GM23248 (cell line): ENCODE measurements around the gene MIX23. TPM values are rescaled to one million over a fixed set of nuclear protein-coding genes. Genes with fewer than 3 reads are reported as not detected.
A peak's percentile ranks its signal among the peaks of the same experiment; 100 is the strongest.

Experiments
- DNase-seq: peaks from one replicate; pipeline ENCODE4 v3.0.0-alpha.2; 2015
- H2AFZ ChIP-seq: fragments of 200-600 bp; sonication (generic); 2 replicates; pipeline ENCODE4 v1.6.1; 2016; ENCODE audit warnings: antibody characterized with exemption
- H3F3A ChIP-seq: fragments of 200-600 bp; sonication (generic); 2 replicates; pipeline ENCODE4 v1.6.1; 2016; ENCODE audit warnings: mild to moderate bottlenecking, antibody characterized with exemption, mixed run types; ENCODE audit not compliant: insufficient read depth
- H3K27ac ChIP-seq: fragments of 200-600 bp; sonication (generic); 2 replicates; pipeline ENCODE4 v1.5.1; 2016; ENCODE audit warnings: mild to moderate bottlenecking
- H3K27me3 ChIP-seq: fragments of 200-600 bp; sonication (generic); replicated peaks from 2 replicates; pipeline ENCODE4 v1.6.1; 2016; ENCODE audit warnings: mild to moderate bottlenecking; ENCODE audit not compliant: insufficient read depth
- H3K36me3 ChIP-seq: fragments of 200-600 bp; sonication (generic); 2 replicates; pipeline ENCODE4 v1.6.1; 2016; ENCODE audit warnings: low read depth, mild to moderate bottlenecking
- H3K4me1 ChIP-seq: fragments of 200-600 bp; sonication (generic); 2 replicates; pipeline ENCODE4 v1.6.1; 2016; ENCODE audit warnings: mild to moderate bottlenecking; ENCODE audit not compliant: insufficient read depth
- H3K4me2 ChIP-seq: fragments of 200-600 bp; sonication (generic); one replicate; pipeline ENCODE4 v1.6.1; 2016; ENCODE audit warnings: mild to moderate bottlenecking; ENCODE audit not compliant: unreplicated experiment
- H3K4me3 ChIP-seq: fragments of 200-600 bp; sonication (generic); 2 replicates; pipeline ENCODE4 v1.5.1; 2016; ENCODE audit warnings: mild to moderate bottlenecking
- H3K79me2 ChIP-seq: fragments of 200-600 bp; sonication (generic); 2 replicates; pipeline ENCODE4 v1.6.1; 2016; ENCODE audit warnings: mild to moderate bottlenecking; ENCODE audit not compliant: insufficient read depth
- H3K9ac ChIP-seq: fragments of 200-600 bp; sonication (generic); 2 replicates; pipeline ENCODE4 v1.6.1; 2016; ENCODE audit warnings: mild to moderate bottlenecking
- H3K9me2 ChIP-seq: fragments of 200-600 bp; sonication (generic); 2 replicates; pipeline ENCODE4 v1.6.1; 2016; ENCODE audit warnings: mixed run types, mild to moderate bottlenecking, moderate library complexity; ENCODE audit not compliant: insufficient read depth
- H3K9me3 ChIP-seq: fragments of 200-600 bp; sonication (generic); one replicate; pipeline ENCODE4 v1.6.1; 2017; ENCODE audit warnings: low read depth
- H4K20me1 ChIP-seq: fragments of 200-600 bp; sonication (generic); 2 replicates; pipeline ENCODE4 v1.6.0; 2016; ENCODE audit not compliant: insufficient read depth
- EZH2 ChIP-seq: fragments of 200-600 bp; sonication (generic); IDR thresholded peaks from 2 replicates; pipeline ENCODE4 v1.6.1; 2018; ENCODE audit warnings: antibody characterized with exemption, mild to moderate bottlenecking; ENCODE audit not compliant: insufficient read depth, poor library complexity, severe bottlenecking
- EZH2phosphoT487 ChIP-seq: fragments of 200-600 bp; sonication (generic); IDR thresholded peaks from 2 replicates; pipeline ENCODE4 v1.6.1; 2018; ENCODE audit warnings: antibody characterized with exemption, moderate library complexity, mild to moderate bottlenecking, low read depth; ENCODE audit not compliant: insufficient read depth
- WGBS, 2 experiments: methylation state at CpG; one replicate each; pipeline ENCODE4 v1.1.6; 2015 to 2017; ENCODE audit warnings: low lambda C conversion rate in 2 of 2, low coverage in 1 of 2; ENCODE audit errors: missing lambda C conversion rate in 2 of 2; 5-methylcytosine and 5-hydroxymethylcytosine counted together
- in situ Hi-C: fragments of 300-500 bp; cut with MboI; formaldehyde crosslinking; loops from 2 replicates; pipeline ENCODE4 v1.15.0; 2020
- polyA plus RNA-seq: library from polyadenylated mRNA; unstranded; fragments of >200 nt; fragmentation: Nextera tagmentation; extraction: Ambion mirVana; gene quantifications from 2 replicates; pipeline ENCODE4 v1.2.1, GENCODE V29; 2016
- total RNA-seq: library from RNA; depleted of rRNA; stranded (reverse); fragments of >200 nt; shearing (Covaris generic); gene quantifications from 2 replicates; pipeline ENCODE4 v1.2.3, GENCODE V29; 2014

The MIX23 gene
- total and polyA plus RNA-seq, 2 experiments from 2014 or later: 12.3 to 22.7 TPM

DNA sequence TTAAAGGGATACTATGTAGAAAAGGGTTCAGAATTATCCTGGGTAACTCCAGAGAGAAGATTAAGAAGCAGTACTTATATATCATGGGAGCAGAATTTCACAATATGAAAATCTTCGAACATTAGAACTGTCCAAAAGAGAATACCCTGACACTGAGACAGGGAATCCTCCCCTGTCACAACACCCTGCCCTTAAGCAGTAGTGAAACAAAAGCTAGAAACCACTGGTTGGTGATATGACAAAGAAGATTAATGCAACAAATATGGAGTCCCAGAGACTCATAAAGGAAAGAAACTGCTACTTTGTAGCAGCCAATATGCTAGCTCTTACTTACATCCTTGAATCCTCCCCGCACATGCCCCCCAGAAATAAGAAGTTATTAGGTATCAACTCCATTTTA is 18.5 kb downstream of the MIX23 start:
- H3K27me3 ChIP-seq: no peaks in the 10 kb centered on the region
- H3F3A ChIP-seq: no peaks in the 10 kb centered on the region
- H3K4me1 ChIP-seq: peaks cover 7% of the 10 kb centered on the region; the same call in 1 of the 2 replicates
- no peaks in the 10 kb centered on the region for H4K20me1 ChIP-seq
- no peak overlapping the region for H3K9ac ChIP-seq
- no peak overlapping the region for H3K27ac ChIP-seq
- H3K9me3 ChIP-seq: no peaks in the 10 kb centered on the region
- H3K4me3 ChIP-seq: no peak overlapping the region
- no peak overlapping the region for H2AFZ ChIP-seq
- 78 to 79% methylated on average over 2 of the region's 2 CpGs for WGBS, 2 experiments
- H3K4me2 ChIP-seq: no peak overlapping the region
- no peak for DNase-seq
- H3K9me2 ChIP-seq: no peaks in the 10 kb centered on the region
- no peaks in the 10 kb centered on the region for H3K79me2 ChIP-seq
- H3K36me3 ChIP-seq: peaks cover 21% of the 10 kb centered on the region; the same call in 1 of the 2 replicates
- no peak for TF ChIP-seq EZH2phosphoT487
- TF ChIP-seq EZH2: no peak
- in situ Hi-C loops: no loop called here

DNA sequence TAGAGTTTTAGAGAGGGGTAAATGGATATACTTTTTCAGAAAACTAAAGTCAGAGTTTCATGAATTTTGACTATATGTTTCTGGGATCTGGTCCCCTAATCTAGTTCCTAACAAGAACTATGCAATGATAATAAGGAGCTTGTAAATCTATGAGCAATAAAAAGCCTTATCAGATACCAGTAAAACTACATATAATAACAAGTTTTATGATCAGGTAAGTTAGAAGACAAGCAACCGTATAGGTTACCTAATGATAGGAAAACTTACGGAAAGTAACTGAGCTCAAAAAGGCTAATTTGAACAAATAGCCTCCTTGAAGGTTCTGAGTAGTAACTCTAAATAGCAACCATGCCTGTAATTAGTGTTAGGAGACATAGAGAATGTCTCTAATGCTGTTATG is 21.0 kb downstream of the MIX23 start:
- H3K4me2 ChIP-seq: no peak overlapping the region
- H3K9ac ChIP-seq: no peak overlapping the region
- H2AFZ ChIP-seq: no peak overlapping the region
- TF ChIP-seq EZH2phosphoT487 (no peak), EZH2 (no peak)
- no peak for DNase-seq
- H3K27ac ChIP-seq: no peak overlapping the region
- H3K9me2 ChIP-seq: no peaks in the 10 kb centered on the region
- H3K27me3 ChIP-seq: no peaks in the 10 kb centered on the region
- no peak overlapping the region for H3K4me3 ChIP-seq
- H3K79me2 ChIP-seq: no peaks in the 10 kb centered on the region
- 95 to 98% methylated on average over 2 of the region's 2 CpGs for WGBS, 2 experiments
- peaks cover 15% of the 10 kb centered on the region; the same call in 1 of the 2 replicates for H3K36me3 ChIP-seq
- in situ Hi-C loops: no loop called here
- H3F3A ChIP-seq: no peaks in the 10 kb centered on the region
- H3K4me1 ChIP-seq: peaks cover 10% of the 10 kb centered on the region; the same call in 1 of the 2 replicates
- H4K20me1 ChIP-seq: no peaks in the 10 kb centered on the region
- no peaks in the 10 kb centered on the region for H3K9me3 ChIP-seq

DNA sequence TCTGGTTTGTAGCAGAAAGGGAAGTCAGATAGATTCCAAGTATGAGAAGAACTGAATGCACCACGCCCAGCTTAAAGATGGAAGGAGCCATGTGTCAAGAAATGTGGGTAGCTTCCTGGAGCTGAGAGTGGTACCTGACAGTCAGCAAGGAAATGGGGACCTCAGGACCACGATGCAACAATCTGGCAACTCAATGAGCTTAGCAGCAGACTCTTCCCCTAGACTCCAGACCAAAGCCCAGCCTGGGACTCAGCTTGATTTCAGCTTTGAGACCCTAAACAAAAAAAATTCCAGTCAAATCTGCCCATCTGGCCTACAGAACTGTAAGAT is 24.4 kb downstream of the MIX23 start:
- H3K9ac ChIP-seq: no peak overlapping the region
- no peak for TF ChIP-seq EZH2phosphoT487
- TF ChIP-seq EZH2: no peak
- in situ Hi-C loops: no loop called here
- H3K27ac ChIP-seq: no peak overlapping the region
- no peak overlapping the region for H2AFZ ChIP-seq
- H3K9me3 ChIP-seq: no peaks in the 10 kb centered on the region
- no peaks in the 10 kb centered on the region for H3K9me2 ChIP-seq
- H4K20me1 ChIP-seq: no peaks in the 10 kb centered on the region
- no peaks in the 10 kb centered on the region for H3F3A ChIP-seq
- H3K4me2 ChIP-seq: no peak overlapping the region
- DNase-seq: no peak
- peaks cover 4% of the 10 kb centered on the region; the same call in 1 of the 2 replicates for H3K4me1 ChIP-seq
- no peaks in the 10 kb centered on the region for H3K79me2 ChIP-seq
- no peak overlapping the region for H3K4me3 ChIP-seq
- WGBS, 2 experiments: 98 to 100% methylated on average over 2 of the region's 2 CpGs
- H3K27me3 ChIP-seq: no peaks in the 10 kb centered on the region
- peaks cover 15% of the 10 kb centered on the region; the same call in 1 of the 2 replicates for H3K36me3 ChIP-seq

DNA sequence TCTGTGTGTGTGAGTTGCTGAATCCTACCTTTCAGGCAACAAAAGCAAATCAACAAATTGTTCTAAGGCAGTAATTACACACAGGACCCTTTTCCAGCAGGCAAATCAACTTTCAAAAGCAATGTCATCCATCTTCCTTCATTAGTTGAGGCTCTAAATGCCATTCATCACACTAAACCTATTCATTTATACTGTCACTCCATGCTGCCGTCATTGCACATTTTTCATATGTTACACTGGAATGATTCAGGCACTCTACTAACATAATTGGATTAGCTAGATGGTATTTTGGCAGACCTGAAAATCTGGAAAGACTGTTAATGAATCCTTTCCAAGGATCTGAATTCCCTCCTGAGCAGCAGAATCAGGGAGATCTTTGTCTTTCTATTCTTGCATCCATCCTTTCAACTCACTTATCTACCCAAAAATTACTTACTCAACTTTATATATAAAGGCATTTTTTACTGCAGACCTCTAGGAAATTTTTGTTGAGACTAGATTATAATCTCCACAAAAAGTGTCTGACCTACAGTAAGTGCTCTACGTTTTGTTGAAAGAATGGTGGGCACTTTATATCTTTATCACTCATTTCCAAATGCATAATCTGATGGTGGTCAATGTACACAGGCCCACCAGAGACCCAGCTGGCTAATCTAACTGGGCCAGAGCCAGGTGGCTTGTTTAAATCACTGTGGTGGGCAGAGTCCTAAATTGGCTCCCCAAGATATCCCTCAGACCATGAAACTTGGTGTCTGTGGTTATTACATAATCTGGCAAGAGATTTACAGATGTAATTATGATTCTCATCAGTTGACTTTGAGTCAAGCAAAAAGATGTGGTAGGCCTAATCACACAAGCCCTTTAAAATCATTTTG is 25.0 kb downstream of the MIX23 start:
- no peak overlapping the region for H3K9ac ChIP-seq
- H3K9me3 ChIP-seq: no peaks in the 10 kb centered on the region
- H3K27me3 ChIP-seq: no peaks in the 10 kb centered on the region
- H3K9me2 ChIP-seq: no peaks in the 10 kb centered on the region
- no peak overlapping the region for H2AFZ ChIP-seq
- peaks cover 15% of the 10 kb centered on the region; the same call in 1 of the 2 replicates for H3K36me3 ChIP-seq
- H3K4me1 ChIP-seq: peaks cover 9% of the 10 kb centered on the region
- TF ChIP-seq EZH2 (no peak), EZH2phosphoT487 (no peak)
- no peak overlapping the region for H3K4me2 ChIP-seq
- in situ Hi-C loops: no loop called here
- no peaks in the 10 kb centered on the region for H3F3A ChIP-seq
- no peak overlapping the region for H3K4me3 ChIP-seq
- no peaks in the 10 kb centered on the region for H3K79me2 ChIP-seq
- 54 to 57% methylated on average over 2 of the region's 2 CpGs for WGBS, 2 experiments
- H3K27ac ChIP-seq: no peak overlapping the region
- H4K20me1 ChIP-seq: no peaks in the 10 kb centered on the region
- peak; percentile 41 for DNase-seq
